ENCODE measurements around the gene LGI4. TPM values are rescaled to one million over a fixed set of nuclear protein-coding genes. Genes with fewer than 3 reads are reported as not detected.

The LGI4 gene
- total RNA-seq, 1 donor from 2014 or later: 59.3 TPM

- TF ChIP-seq, protein P1, sequence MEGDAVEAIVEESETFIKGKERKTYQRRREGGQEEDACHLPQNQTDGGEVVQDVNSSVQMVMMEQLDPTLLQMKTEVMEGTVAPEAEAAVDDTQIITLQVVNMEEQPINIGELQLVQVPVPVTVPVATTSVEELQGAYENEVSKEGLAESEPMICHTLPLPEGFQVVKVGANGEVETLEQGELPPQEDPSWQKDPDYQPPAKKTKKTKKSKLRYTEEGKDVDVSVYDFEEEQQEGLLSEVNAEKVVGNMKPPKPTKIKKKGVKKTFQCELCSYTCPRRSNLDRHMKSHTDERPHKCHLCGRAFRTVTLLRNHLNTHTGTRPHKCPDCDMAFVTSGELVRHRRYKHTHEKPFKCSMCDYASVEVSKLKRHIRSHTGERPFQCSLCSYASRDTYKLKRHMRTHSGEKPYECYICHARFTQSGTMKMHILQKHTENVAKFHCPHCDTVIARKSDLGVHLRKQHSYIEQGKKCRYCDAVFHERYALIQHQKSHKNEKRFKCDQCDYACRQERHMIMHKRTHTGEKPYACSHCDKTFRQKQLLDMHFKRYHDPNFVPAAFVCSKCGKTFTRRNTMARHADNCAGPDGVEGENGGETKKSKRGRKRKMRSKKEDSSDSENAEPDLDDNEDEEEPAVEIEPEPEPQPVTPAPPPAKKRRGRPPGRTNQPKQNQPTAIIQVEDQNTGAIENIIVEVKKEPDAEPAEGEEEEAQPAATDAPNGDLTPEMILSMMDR (IDR thresholded peaks at IDR 0.05): no peak
- peaks cover 31 to 70% of the 10 kb centered on the region in 2 donors for H3K36me3 ChIP-seq
- no peaks in the 10 kb centered on the region for H3K4me1 ChIP-seq
- H3K9me3 ChIP-seq: peaks cover 0 to 28% of the 10 kb centered on the region in 2 donors
- no peak overlapping the region for H3K27ac ChIP-seq
- intact Hi-C loops (cut with DNase I): no loop called here
- H3K4me3 ChIP-seq: no peak overlapping the region
- DNase-seq (ENCODE audit: low spot score in 2 of 2): no peak
- no peaks in the 10 kb centered on the region for H3K27me3 ChIP-seq
Observed at GRCh38 chr19:35165200-35166058, 30.6 kb upstream of the LGI4 start.

DNA sequence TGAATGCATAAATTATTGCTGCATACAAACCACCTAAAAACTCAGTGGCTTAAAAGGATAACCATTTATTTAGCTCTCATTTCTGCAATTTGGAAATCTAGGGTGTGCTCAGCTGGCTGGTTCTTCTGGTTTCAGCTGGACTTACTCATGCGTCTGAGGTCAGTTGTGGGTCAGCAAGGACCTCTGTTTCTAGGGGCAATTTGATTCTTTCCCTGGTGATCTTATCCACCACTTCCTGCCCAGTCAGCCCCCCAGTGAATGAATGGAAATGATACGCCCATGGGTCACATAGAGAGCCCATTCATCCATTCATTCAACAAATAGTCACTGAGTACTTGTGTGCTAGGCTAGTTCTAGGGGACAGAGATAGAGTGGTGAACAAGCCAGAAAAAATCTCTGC lies 29.6 kb upstream of the LGI4 start:
- Histone ChIP-seq H3K4me3 (no peak overlapping the region), H3K4me1 (no peaks in the 10 kb centered on the region), H3K36me3 (peaks cover 37 to 69% of the 10 kb centered on the region in 2 donors), H3K9me3 (peaks cover 0 to 28% of the 10 kb centered on the region in 2 donors), H3K27me3 (no peaks in the 10 kb centered on the region), H3K27ac (no peak overlapping the region)
- DNase-seq (ENCODE audit: low spot score in 2 of 2): no peak
- intact Hi-C loops (cut with DNase I): no loop called here
- TF ChIP-seq, protein P1 (IDR thresholded peaks at IDR 0.05): no peak

- Histone ChIP-seq H3K36me3 (peaks cover 46 to 83% of the 10 kb centered on the region in 2 donors), H3K27me3 (no peaks in the 10 kb centered on the region), H3K4me1 (no peaks in the 10 kb centered on the region), H3K4me3 (no peak overlapping the region), H3K27ac (no peak overlapping the region), H3K9me3 (peaks cover 0 to 28% of the 10 kb centered on the region in 2 donors)
- TF ChIP-seq, protein P1 (IDR thresholded peaks at IDR 0.05): no peak
- no peak for DNase-seq (ENCODE audit: low spot score in 2 of 2)
- intact Hi-C loops (cut with DNase I): no loop called here
Observed at GRCh38 chr19:35162471-35163326, 27.8 kb upstream of the LGI4 start.

- Histone ChIP-seq H3K9me3 (peaks cover 0 to 27% of the 10 kb centered on the region in 2 donors), H3K36me3 (peaks cover 43 to 79% of the 10 kb centered on the region in 2 donors), H3K27me3 (no peaks in the 10 kb centered on the region), H3K4me1 (no peaks in the 10 kb centered on the region), H3K27ac (no peak overlapping the region), H3K4me3 (no peak overlapping the region)
- intact Hi-C loops (cut with DNase I): no loop called here
- DNase-seq (ENCODE audit: low spot score in 2 of 2): no peak
- TF ChIP-seq, protein P1 (IDR thresholded peaks at IDR 0.05): no peak
Observed at GRCh38 chr19:35161434-35161743, 26.5 kb upstream of the LGI4 start.

DNA sequence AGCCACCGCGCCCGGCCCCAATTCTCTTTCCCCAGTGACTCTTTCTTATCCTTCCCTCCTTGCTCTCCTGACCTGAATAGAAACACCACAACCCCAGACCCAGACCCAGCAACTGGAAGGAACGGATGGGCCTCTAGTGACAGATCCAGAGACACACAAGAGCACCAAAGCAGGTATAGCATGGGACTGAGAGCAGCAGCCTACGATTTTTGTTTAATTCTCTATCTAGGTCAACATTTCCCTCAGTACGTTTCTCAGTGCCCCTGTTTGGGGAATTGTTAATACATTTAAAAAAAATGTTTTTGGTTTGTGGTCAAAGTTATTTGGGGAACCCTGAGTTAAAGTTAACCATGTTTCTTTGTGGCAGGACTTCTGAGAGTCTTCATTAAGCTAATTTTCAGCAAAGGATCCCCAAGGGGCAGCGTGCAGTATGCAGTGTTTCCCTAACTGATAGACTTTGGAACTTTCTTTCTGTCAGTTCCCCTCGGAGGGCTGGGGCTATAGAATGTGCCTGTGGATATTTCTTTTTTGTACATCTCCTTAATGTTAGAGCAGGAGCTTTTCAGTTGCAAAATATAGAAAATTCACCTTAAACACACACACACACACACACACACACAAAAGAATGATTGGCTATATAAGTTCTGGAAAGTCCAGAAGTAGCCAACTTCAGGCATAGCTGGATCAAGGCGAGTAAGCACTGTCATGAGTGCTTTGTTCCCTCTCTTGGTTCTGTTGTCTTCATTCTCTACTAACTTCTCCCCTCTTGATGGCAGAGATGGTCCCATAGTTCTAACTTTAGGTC lies 26.0 kb upstream of the LGI4 start:
- Histone ChIP-seq H3K9me3 (peaks cover 0 to 22% of the 10 kb centered on the region in 2 donors), H3K36me3 (peaks cover 39 to 74% of the 10 kb centered on the region in 2 donors), H3K4me1 (peaks cover 0 to 4% of the 10 kb centered on the region in 2 donors), H3K27me3 (no peaks in the 10 kb centered on the region), H3K27ac (no peak overlapping the region), H3K4me3 (no peak overlapping the region)
- no peak for DNase-seq (ENCODE audit: low spot score in 2 of 2)
- TF ChIP-seq, protein P1 (IDR thresholded peaks at IDR 0.05): no peak
- intact Hi-C loops (cut with DNase I): no loop called here

Measured in ascending aorta (tissue), 2 donors.